GM12878 (cell line): Measurements from ENCODE around the gene SCIMP. TPM values are rescaled to one million over a fixed set of nuclear protein-coding genes. Genes with fewer than 3 reads are reported as not detected.

Experiments used
- BACH1 ChIP-seq: fragments of 450-650 bp; IDR thresholded peaks from 2 replicates; pipeline ENCODE4 v1.6.1; 2017; ENCODE audit warnings: mild to moderate bottlenecking, borderline replicate concordance
- BHLHE40 ChIP-seq, 2 experiments: fragments of 450-650 bp in 1 of 2; IDR thresholded peaks; 2 replicates each; pipeline ENCODE4 v1.6.1; 2011 to 2017; ENCODE audit warnings: low read depth in 2 of 2, borderline replicate concordance in 1 of 2, improper control_type of control experiment in 1 of 2, low read length in 1 of 2, mild to moderate bottlenecking in 1 of 2
- CBFB ChIP-seq: IDR thresholded peaks from 2 replicates; pipeline ENCODE4 v1.6.1; 2016; ENCODE audit warnings: antibody characterized with exemption, low read depth
- CHD2 ChIP-seq: IDR thresholded peaks from 2 replicates; pipeline ENCODE4 v1.6.1; 2011; ENCODE audit warnings: low read depth, low read length, improper control_type of control experiment, borderline replicate concordance
- EP300 ChIP-seq, 2 experiments: fragments of 150-350 bp in 1 of 2; IDR thresholded peaks; 2 replicates each; pipeline ENCODE4 v1.6.1; 2011 to 2012; ENCODE audit warnings: low read depth in 2 of 2, low read length in 2 of 2, borderline replicate concordance in 1 of 2, improper control_type of control experiment in 1 of 2, inconsistent platforms in 1 of 2; ENCODE audit not compliant: control insufficient read depth in 1 of 2
- FOXM1 ChIP-seq: IDR thresholded peaks from 2 replicates; pipeline ENCODE4 v1.6.1; 2012; ENCODE audit warnings: low read depth, mild to moderate bottlenecking, inconsistent platforms, low read length, moderate library complexity
- IKZF1 ChIP-seq: fragments of 450-650 bp; conservative IDR thresholded peaks from 2 replicates; pipeline ENCODE4 v1.6.1; 2017; ENCODE audit warnings: antibody characterized with exemption, mild to moderate bottlenecking
- MEF2A ChIP-seq: IDR thresholded peaks from 2 replicates; pipeline ENCODE4 v1.6.1; 2011; ENCODE audit warnings: low read depth, mild to moderate bottlenecking, low read length, moderate library complexity; ENCODE audit not compliant: insufficient read depth
- NFIC ChIP-seq: IDR thresholded peaks from 2 replicates; pipeline ENCODE4 v1.6.1; 2012; ENCODE audit warnings: low read depth, mild to moderate bottlenecking, inconsistent platforms, low read length, moderate library complexity
- SPI1 ChIP-seq: IDR thresholded peaks from 2 replicates; pipeline ENCODE4 v1.6.1; 2011; ENCODE audit warnings: low read depth, mild to moderate bottlenecking, low read length, moderate library complexity, borderline replicate concordance; ENCODE audit not compliant: insufficient read depth
- polyA plus RNA-seq, 11 experiments: library from polyadenylated mRNA; depleted of rRNA in 4 of 11; unstranded in 6 of 11; stranded (reverse) in 5 of 11; fragments of >200 nt; fragmentation: Nextera tagmentation in 4 of 11; fragmentation: Illumina TruSeq in 1 of 11; extraction: Ambion mirVana in 4 of 11; extraction: Trizol in 1 of 11; gene quantifications; 1 replicate in 1 of 11; 2 replicates in 10 of 11; pipeline versions ENCODE4 v1.2.1 to v1.2.3, GENCODE V29; 2011 to 2016; ENCODE audit warnings: inconsistent platforms in 2 of 11, missing spikeins in 2 of 11, low read depth in 1 of 11
- total RNA-seq, 4 experiments: library from RNA; depleted of rRNA in 3 of 4; stranded (reverse); fragments of >200 nt in 3 of 4; fragmentation: Illumina TruSeq in 1 of 4; extraction: Trizol in 1 of 4; gene quantifications; 2 replicates each; pipeline versions ENCODE4 v1.2.1 to v1.2.3, GENCODE V29; 2013 to 2021
- TF ChIP-seq, protein P1 (sequence below): fragments of 450-650 bp; IDR thresholded peaks from 2 replicates; pipeline ENCODE4 v1.6.1; 2017; ENCODE audit warnings: mild to moderate bottlenecking, moderate library complexity
- TF ChIP-seq, protein P2 (sequence below): IDR thresholded peaks from 2 replicates; pipeline ENCODE4 v1.6.1; 2012; ENCODE audit warnings: improper control_type of control experiment, low read depth, low read length; ENCODE audit not compliant: insufficient replicate concordance
- TF ChIP-seq, protein P3 (sequence below): IDR thresholded peaks from 2 replicates; pipeline ENCODE4 v1.6.1; 2011; ENCODE audit warnings: borderline replicate concordance, low read depth, mild to moderate bottlenecking, moderate library complexity, low read length; ENCODE audit not compliant: insufficient read depth, poor library complexity, severe bottlenecking
- TF ChIP-seq, protein P4 (sequence below): IDR thresholded peaks from 2 replicates; pipeline ENCODE4 v1.6.1; 2012; ENCODE audit warnings: low read length, inconsistent platforms

SCIMP gene
- total and polyA plus RNA-seq, 10 of the 15 experiments (the other 5 are each of a cell fraction or from before 2014, with no cell fraction given) = 56.7 to 151 (median 95.0) TPM

DNA sequence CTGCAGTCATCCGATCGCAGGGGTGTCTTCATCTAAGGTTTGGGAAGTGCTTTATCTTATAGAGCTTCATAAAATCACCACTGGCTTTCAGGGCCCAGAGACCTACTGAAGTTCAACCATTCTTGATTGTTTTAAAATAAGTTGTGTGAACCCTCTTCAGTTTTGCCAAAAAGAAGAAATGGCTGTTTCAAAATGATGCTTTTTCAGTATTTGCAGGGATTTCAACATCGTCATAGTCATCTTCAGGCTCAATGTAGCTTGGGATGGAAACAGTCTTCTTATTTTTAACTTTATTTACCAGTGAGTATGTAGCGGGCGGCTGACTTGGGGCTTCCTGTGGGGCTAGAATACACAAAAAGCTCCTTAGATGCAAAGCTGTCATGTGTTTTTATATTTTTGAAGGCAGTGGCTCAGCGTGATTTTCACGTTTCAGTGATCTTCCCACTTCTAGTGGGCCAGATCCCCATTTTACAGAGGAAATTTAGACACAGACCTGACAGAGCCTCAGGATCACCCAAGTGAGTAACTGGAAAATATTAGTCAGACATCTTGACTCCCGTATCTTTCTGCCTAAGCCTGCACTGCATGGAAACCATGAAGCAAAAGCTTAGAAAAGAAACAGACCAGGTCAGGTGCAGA lies 23.9 kb downstream of the SCIMP start (continued):
- TF ChIP-seq, protein P1, sequence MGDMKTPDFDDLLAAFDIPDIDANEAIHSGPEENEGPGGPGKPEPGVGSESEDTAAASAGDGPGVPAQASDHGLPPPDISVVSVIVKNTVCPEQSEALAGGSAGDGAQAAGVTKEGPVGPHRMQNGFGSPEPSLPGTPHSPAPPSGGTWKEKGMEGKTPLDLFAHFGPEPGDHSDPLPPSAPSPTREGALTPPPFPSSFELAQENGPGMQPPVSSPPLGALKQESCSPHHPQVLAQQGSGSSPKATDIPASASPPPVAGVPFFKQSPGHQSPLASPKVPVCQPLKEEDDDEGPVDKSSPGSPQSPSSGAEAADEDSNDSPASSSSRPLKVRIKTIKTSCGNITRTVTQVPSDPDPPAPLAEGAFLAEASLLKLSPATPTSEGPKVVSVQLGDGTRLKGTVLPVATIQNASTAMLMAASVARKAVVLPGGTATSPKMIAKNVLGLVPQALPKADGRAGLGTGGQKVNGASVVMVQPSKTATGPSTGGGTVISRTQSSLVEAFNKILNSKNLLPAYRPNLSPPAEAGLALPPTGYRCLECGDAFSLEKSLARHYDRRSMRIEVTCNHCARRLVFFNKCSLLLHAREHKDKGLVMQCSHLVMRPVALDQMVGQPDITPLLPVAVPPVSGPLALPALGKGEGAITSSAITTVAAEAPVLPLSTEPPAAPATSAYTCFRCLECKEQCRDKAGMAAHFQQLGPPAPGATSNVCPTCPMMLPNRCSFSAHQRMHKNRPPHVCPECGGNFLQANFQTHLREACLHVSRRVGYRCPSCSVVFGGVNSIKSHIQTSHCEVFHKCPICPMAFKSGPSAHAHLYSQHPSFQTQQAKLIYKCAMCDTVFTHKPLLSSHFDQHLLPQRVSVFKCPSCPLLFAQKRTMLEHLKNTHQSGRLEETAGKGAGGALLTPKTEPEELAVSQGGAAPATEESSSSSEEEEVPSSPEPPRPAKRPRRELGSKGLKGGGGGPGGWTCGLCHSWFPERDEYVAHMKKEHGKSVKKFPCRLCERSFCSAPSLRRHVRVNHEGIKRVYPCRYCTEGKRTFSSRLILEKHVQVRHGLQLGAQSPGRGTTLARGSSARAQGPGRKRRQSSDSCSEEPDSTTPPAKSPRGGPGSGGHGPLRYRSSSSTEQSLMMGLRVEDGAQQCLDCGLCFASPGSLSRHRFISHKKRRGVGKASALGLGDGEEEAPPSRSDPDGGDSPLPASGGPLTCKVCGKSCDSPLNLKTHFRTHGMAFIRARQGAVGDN = peak; percentile 90
- TF ChIP-seq SPI1 = peak; percentile 39
- TF ChIP-seq, protein P2, sequence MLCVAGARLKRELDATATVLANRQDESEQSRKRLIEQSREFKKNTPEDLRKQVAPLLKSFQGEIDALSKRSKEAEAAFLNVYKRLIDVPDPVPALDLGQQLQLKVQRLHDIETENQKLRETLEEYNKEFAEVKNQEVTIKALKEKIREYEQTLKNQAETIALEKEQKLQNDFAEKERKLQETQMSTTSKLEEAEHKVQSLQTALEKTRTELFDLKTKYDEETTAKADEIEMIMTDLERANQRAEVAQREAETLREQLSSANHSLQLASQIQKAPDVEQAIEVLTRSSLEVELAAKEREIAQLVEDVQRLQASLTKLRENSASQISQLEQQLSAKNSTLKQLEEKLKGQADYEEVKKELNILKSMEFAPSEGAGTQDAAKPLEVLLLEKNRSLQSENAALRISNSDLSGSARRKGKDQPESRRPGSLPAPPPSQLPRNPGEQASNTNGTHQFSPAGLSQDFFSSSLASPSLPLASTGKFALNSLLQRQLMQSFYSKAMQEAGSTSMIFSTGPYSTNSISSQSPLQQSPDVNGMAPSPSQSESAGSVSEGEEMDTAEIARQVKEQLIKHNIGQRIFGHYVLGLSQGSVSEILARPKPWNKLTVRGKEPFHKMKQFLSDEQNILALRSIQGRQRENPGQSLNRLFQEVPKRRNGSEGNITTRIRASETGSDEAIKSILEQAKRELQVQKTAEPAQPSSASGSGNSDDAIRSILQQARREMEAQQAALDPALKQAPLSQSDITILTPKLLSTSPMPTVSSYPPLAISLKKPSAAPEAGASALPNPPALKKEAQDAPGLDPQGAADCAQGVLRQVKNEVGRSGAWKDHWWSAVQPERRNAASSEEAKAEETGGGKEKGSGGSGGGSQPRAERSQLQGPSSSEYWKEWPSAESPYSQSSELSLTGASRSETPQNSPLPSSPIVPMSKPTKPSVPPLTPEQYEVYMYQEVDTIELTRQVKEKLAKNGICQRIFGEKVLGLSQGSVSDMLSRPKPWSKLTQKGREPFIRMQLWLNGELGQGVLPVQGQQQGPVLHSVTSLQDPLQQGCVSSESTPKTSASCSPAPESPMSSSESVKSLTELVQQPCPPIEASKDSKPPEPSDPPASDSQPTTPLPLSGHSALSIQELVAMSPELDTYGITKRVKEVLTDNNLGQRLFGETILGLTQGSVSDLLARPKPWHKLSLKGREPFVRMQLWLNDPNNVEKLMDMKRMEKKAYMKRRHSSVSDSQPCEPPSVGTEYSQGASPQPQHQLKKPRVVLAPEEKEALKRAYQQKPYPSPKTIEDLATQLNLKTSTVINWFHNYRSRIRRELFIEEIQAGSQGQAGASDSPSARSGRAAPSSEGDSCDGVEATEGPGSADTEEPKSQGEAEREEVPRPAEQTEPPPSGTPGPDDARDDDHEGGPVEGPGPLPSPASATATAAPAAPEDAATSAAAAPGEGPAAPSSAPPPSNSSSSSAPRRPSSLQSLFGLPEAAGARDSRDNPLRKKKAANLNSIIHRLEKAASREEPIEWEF = peak; percentile 37
- TF ChIP-seq BHLHE40 (IDR thresholded peaks at IDR 0.05; ENCODE audit: borderline replicate concordance in 1 of 2, low read depth in 2 of 2, low read length in 1 of 2) = peak in 1 of 2 experiments; percentile 59; a peak in 1 of 4 replicates
- no peak for TF ChIP-seq FOXM1
- 0 out of 2 replicates have a peak, but pooled peaks have one; percentile 24 for TF ChIP-seq MEF2A
- TF ChIP-seq IKZF1 = no peak; the same call in 1 of the 2 replicates
- no peak for TF ChIP-seq BACH1
- TF ChIP-seq, protein P3, sequence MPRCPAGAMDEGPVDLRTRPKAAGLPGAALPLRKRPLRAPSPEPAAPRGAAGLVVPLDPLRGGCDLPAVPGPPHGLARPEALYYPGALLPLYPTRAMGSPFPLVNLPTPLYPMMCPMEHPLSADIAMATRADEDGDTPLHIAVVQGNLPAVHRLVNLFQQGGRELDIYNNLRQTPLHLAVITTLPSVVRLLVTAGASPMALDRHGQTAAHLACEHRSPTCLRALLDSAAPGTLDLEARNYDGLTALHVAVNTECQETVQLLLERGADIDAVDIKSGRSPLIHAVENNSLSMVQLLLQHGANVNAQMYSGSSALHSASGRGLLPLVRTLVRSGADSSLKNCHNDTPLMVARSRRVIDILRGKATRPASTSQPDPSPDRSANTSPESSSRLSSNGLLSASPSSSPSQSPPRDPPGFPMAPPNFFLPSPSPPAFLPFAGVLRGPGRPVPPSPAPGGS = peak; percentile 14
- TF ChIP-seq, protein P4, sequence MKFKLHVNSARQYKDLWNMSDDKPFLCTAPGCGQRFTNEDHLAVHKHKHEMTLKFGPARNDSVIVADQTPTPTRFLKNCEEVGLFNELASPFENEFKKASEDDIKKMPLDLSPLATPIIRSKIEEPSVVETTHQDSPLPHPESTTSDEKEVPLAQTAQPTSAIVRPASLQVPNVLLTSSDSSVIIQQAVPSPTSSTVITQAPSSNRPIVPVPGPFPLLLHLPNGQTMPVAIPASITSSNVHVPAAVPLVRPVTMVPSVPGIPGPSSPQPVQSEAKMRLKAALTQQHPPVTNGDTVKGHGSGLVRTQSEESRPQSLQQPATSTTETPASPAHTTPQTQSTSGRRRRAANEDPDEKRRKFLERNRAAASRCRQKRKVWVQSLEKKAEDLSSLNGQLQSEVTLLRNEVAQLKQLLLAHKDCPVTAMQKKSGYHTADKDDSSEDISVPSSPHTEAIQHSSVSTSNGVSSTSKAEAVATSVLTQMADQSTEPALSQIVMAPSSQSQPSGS = peak; percentile 19; the same call in 1 of the 2 replicates
- TF ChIP-seq CHD2 = no peak
- peak in 1 of 2 experiments; percentile 63; a peak in 2 of 4 replicates for TF ChIP-seq EP300 (IDR thresholded peaks at IDR 0.05; ENCODE audit: borderline replicate concordance in 1 of 2, control insufficient read depth in 1 of 2, low read depth in 2 of 2, low read length in 2 of 2)
- TF ChIP-seq CBFB = no peak
- no peak for TF ChIP-seq NFIC
